GM23338 (cell line): Measurements from ENCODE around the gene LILRA6. TPM values are rescaled to one million over a fixed set of nuclear protein-coding genes. Genes with fewer than 3 reads are reported as not detected.
A peak's percentile ranks its signal among the peaks of the same experiment; 100 is the strongest.

ENCODE experiments used
- ATAC-seq: fragments of 200-7000 bp; cut with Tn5 transposase; 3 replicates; pipeline ENCODE4 v1.9.1; 2020
- DNase-seq: peaks from one replicate; pipeline ENCODE4 v3.0.0-alpha.2; 2015; ENCODE audit warnings: low spot score
- H2AFZ ChIP-seq: fragments of 200-600 bp; sonication (generic); 2 replicates; pipeline ENCODE4 v1.8.0; 2016; ENCODE audit warnings: antibody characterized with exemption, mild to moderate bottlenecking, moderate library complexity
- H3F3A ChIP-seq: fragments of 200-600 bp; sonication (generic); replicated peaks from 2 replicates; pipeline ENCODE4 v1.8.0; 2017; ENCODE audit warnings: antibody characterized with exemption, mixed run types, low read depth
- H3K27ac ChIP-seq: fragments of 200-600 bp; sonication (generic); 2 replicates; pipeline ENCODE4 v1.6.1; 2016; ENCODE audit warnings: low read depth
- H3K27me3 ChIP-seq: fragments of 200-600 bp; sonication (generic); 2 replicates; pipeline ENCODE4 v1.8.0; 2016; ENCODE audit warnings: mild to moderate bottlenecking, mixed run types, moderate library complexity; ENCODE audit not compliant: insufficient read depth
- H3K36me3 ChIP-seq: fragments of 200-600 bp; sonication (generic); 2 replicates; pipeline ENCODE4 v1.8.0; 2016; ENCODE audit warnings: mild to moderate bottlenecking; ENCODE audit not compliant: insufficient read depth
- H3K4me1 ChIP-seq: fragments of 200-600 bp; sonication (generic); 2 replicates; pipeline ENCODE4 v1.8.0; 2016; ENCODE audit warnings: mild to moderate bottlenecking, moderate library complexity; ENCODE audit not compliant: insufficient read depth
- H3K4me2 ChIP-seq: fragments of 200-600 bp; sonication (generic); 2 replicates; pipeline ENCODE4 v1.7.1; 2017; ENCODE audit warnings: mixed run types
- H3K4me3 ChIP-seq: fragments of 200-600 bp; sonication (generic); 2 replicates; pipeline ENCODE4 v1.6.1; 2016; ENCODE audit warnings: mixed run types
- H3K79me2 ChIP-seq: fragments of 200-600 bp; sonication (generic); replicated peaks from 2 replicates; pipeline ENCODE4 v1.8.0; 2017; ENCODE audit warnings: mild to moderate bottlenecking; ENCODE audit not compliant: insufficient read depth
- H3K9me2 ChIP-seq: fragments of 200-600 bp; sonication (generic); 2 replicates; pipeline ENCODE4 v1.8.0; 2017; ENCODE audit not compliant: insufficient read depth
- H4K20me1 ChIP-seq: fragments of 200-600 bp; sonication (generic); replicated peaks from 2 replicates; pipeline ENCODE4 v1.8.0; 2017; ENCODE audit warnings: mild to moderate bottlenecking; ENCODE audit not compliant: insufficient read depth
- H3K27ac Mint-ChIP-seq: 2 replicates; pipeline ENCODE4 v1.8.0; 2020; ENCODE audit warnings: inconsistent platforms, mild to moderate bottlenecking, moderate library complexity, mixed read lengths
- H3K27me3 Mint-ChIP-seq: 3 replicates; pipeline ENCODE4 v1.8.0; 2022; ENCODE audit warnings: low read depth, mild to moderate bottlenecking, moderate library complexity, mixed read lengths, inconsistent platforms; ENCODE audit not compliant: insufficient read depth, poor library complexity
- H3K36me3 Mint-ChIP-seq: 3 replicates; pipeline ENCODE4 v1.8.0; 2021; ENCODE audit warnings: low read depth, mild to moderate bottlenecking, inconsistent platforms, moderate library complexity, mixed read lengths
- H3K4me1 Mint-ChIP-seq: 3 replicates; pipeline ENCODE4 v1.8.0; 2020; ENCODE audit warnings: mild to moderate bottlenecking, inconsistent platforms, mixed read lengths
- H3K4me3 Mint-ChIP-seq: 3 replicates; pipeline ENCODE4 v1.8.0; 2021; ENCODE audit warnings: moderate library complexity, mild to moderate bottlenecking, inconsistent platforms, mixed read lengths
- H3K9me3 Mint-ChIP-seq: 3 replicates; pipeline ENCODE4 v1.8.0; 2020; ENCODE audit warnings: moderate library complexity, mild to moderate bottlenecking, inconsistent platforms, mixed read lengths
- CREB1 ChIP-seq: fragments of 250-450 bp; sonication (Bioruptor Pico); IDR thresholded peaks from 2 replicates; pipeline ENCODE4 v1.5.0; 2020; ENCODE audit warnings: low read depth, mild to moderate bottlenecking, moderate library complexity
- EZH2 ChIP-seq: fragments of 200-600 bp; sonication (generic); IDR thresholded peaks from one replicate; pipeline ENCODE4 v1.8.0; 2017; ENCODE audit warnings: antibody characterized with exemption, mild to moderate bottlenecking, low read depth; ENCODE audit not compliant: unreplicated experiment
- NANOG ChIP-seq: IDR thresholded peaks from 2 replicates; pipeline ENCODE4 v1.6.1; 2016; ENCODE audit warnings: antibody characterized with exemption, borderline replicate concordance
- POLR2AphosphoS5 ChIP-seq: IDR thresholded peaks from 2 replicates; pipeline ENCODE4 v1.6.1; 2016; ENCODE audit warnings: antibody characterized with exemption, low read depth
- STAT1 ChIP-seq: IDR thresholded peaks from one replicate; pipeline ENCODE4 v1.6.1; 2016; ENCODE audit warnings: antibody characterized with exemption; ENCODE audit not compliant: unreplicated experiment
- ZNF114 ChIP-seq: fragments of 250-450 bp; sonication (Bioruptor Pico); IDR thresholded peaks from 2 replicates; pipeline ENCODE4 v1.5.0; 2020; ENCODE audit warnings: mild to moderate bottlenecking, moderate library complexity
- polyA plus RNA-seq: library from polyadenylated mRNA; unstranded; fragments of >200 nt; fragmentation: Nextera tagmentation; extraction: Ambion mirVana; gene quantifications from 2 replicates; pipeline ENCODE4 v1.2.1, GENCODE V29; 2016
- total RNA-seq: library from RNA; depleted of rRNA; stranded (reverse); fragments of >200 nt; shearing (Covaris generic); gene quantifications from 2 replicates; pipeline ENCODE4 v1.2.3, GENCODE V29; 2014
- TF ChIP-seq, protein P1 (sequence below): fragments of 250-450 bp; sonication (Bioruptor Pico); IDR thresholded peaks from 2 replicates; pipeline ENCODE4 v1.5.0; 2020; ENCODE audit warnings: mild to moderate bottlenecking, moderate library complexity

Gene LILRA6
- total and polyA plus RNA-seq, 2 experiments from 2014 or later = not detected

GRCh38 chr19:54204767-54205468 lies 37.7 kb downstream of the LILRA6 start:
- Histone ChIP-seq H2AFZ (no peak overlapping the region), H3K4me1 (peaks cover 40% of the 10 kb centered on the region), H4K20me1 (peaks cover 67% of the 10 kb centered on the region), H3K36me3 (peaks cover 57% of the 10 kb centered on the region), H3K79me2 (peaks cover 65% of the 10 kb centered on the region), H3K4me3 (peak overlapping the region; percentile 89; the same call in 1 of the 2 replicates), H3K4me2 (peak overlapping the region; percentile 45; the same call in 1 of the 2 replicates), H3K9me2 (no peaks in the 10 kb centered on the region), H3K27ac (peak overlapping the region; percentile 88), H3K27me3 (no peaks in the 10 kb centered on the region), H3F3A (peaks cover 74% of the 10 kb centered on the region)
- ATAC-seq = no peak
- TF ChIP-seq STAT1 (no peak), POLR2AphosphoS5 (0 out of 2 replicates have a peak, but pooled peaks have one; percentile 17)
- DNase-seq = no peak
- H3K27me3 Mint-ChIP-seq = peaks cover 69% of the 10 kb centered on the region
- H3K9me3 Mint-ChIP-seq = peaks cover 4% of the 10 kb centered on the region
- H3K36me3 Mint-ChIP-seq = peaks cover 83% of the 10 kb centered on the region
- H3K4me1 Mint-ChIP-seq = peaks cover 60% of the 10 kb centered on the region
- peak overlapping the region; percentile 65 for H3K27ac Mint-ChIP-seq
- peak overlapping the region; percentile 96; the same call in 2 of the 3 replicates for H3K4me3 Mint-ChIP-seq

- Histone ChIP-seq H2AFZ (no peak overlapping the region), H3F3A (peaks cover 68% of the 10 kb centered on the region), H4K20me1 (peaks cover 67% of the 10 kb centered on the region), H3K4me3 (peak overlapping the region; percentile 89), H3K4me1 (peaks cover 40% of the 10 kb centered on the region), H3K36me3 (peaks cover 57% of the 10 kb centered on the region), H3K27ac (peak overlapping the region; percentile 88), H3K9me2 (no peaks in the 10 kb centered on the region), H3K27me3 (no peaks in the 10 kb centered on the region), H3K4me2 (peak overlapping the region; percentile 100), H3K79me2 (peaks cover 66% of the 10 kb centered on the region)
- Mint-ChIP-seq H3K27me3 (peaks cover 54% of the 10 kb centered on the region), H3K27ac (peak overlapping the region; percentile 100), H3K36me3 (peaks cover 79% of the 10 kb centered on the region), H3K9me3 (peaks cover 4% of the 10 kb centered on the region), H3K4me1 (peaks cover 55% of the 10 kb centered on the region), H3K4me3 (peak overlapping the region; percentile 96)
- TF ChIP-seq ZNF114 (CRISPR knock-in tag) = no peak
- TF ChIP-seq, protein P1, sequence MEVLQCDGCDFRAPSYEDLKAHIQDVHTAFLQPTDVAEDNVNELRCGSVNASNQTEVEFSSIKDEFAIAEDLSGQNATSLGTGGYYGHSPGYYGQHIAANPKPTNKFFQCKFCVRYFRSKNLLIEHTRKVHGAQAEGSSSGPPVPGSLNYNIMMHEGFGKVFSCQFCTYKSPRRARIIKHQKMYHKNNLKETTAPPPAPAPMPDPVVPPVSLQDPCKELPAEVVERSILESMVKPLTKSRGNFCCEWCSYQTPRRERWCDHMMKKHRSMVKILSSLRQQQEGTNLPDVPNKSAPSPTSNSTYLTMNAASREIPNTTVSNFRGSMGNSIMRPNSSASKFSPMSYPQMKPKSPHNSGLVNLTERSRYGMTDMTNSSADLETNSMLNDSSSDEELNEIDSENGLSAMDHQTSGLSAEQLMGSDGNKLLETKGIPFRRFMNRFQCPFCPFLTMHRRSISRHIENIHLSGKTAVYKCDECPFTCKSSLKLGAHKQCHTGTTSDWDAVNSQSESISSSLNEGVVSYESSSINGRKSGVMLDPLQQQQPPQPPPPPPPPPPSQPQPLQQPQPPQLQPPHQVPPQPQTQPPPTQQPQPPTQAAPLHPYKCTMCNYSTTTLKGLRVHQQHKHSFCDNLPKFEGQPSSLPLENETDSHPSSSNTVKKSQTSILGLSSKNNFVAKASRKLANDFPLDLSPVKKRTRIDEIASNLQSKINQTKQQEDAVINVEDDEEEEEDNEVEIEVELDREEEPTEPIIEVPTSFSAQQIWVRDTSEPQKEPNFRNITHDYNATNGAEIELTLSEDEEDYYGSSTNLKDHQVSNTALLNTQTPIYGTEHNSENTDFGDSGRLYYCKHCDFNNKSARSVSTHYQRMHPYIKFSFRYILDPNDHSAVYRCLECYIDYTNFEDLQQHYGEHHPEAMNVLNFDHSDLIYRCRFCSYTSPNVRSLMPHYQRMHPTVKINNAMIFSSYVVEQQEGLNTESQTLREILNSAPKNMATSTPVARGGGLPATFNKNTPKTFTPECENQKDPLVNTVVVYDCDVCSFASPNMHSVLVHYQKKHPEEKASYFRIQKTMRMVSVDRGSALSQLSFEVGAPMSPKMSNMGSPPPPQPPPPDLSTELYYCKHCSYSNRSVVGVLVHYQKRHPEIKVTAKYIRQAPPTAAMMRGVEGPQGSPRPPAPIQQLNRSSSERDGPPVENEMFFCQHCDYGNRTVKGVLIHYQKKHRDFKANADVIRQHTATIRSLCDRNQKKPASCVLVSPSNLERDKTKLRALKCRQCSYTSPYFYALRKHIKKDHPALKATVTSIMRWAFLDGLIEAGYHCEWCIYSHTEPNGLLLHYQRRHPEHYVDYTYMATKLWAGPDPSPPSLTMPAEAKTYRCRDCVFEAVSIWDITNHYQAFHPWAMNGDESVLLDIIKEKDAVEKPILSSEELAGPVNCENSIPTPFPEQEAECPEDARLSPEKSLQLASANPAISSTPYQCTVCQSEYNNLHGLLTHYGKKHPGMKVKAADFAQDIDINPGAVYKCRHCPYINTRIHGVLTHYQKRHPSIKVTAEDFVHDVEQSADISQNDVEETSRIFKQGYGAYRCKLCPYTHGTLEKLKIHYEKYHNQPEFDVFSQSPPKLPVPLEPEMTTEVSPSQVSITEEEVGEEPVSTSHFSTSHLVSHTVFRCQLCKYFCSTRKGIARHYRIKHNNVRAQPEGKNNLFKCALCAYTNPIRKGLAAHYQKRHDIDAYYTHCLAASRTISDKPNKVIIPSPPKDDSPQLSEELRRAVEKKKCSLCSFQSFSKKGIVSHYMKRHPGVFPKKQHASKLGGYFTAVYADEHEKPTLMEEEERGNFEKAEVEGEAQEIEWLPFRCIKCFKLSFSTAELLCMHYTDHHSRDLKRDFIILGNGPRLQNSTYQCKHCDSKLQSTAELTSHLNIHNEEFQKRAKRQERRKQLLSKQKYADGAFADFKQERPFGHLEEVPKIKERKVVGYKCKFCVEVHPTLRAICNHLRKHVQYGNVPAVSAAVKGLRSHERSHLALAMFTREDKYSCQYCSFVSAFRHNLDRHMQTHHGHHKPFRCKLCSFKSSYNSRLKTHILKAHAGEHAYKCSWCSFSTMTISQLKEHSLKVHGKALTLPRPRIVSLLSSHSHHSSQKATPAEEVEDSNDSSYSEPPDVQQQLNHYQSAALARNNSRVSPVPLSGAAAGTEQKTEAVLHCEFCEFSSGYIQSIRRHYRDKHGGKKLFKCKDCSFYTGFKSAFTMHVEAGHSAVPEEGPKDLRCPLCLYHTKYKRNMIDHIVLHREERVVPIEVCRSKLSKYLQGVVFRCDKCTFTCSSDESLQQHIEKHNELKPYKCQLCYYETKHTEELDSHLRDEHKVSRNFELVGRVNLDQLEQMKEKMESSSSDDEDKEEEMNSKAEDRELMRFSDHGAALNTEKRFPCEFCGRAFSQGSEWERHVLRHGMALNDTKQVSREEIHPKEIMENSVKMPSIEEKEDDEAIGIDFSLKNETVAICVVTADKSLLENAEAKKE (CRISPR knock-in tag) = no peak
- TF ChIP-seq EZH2 = no peak
- no peak for TF ChIP-seq CREB1 (CRISPR knock-in tag)
- no peak for TF ChIP-seq NANOG
- no peak for ATAC-seq
- DNase-seq = no peak
These were observed 39.4 kb downstream of the LILRA6 start for GRCh38 chr19:54203151-54203611.
